Gastrocnemius medialis (tissue), 4 donors: ENCODE results near the gene ACSL6. TPM values are rescaled to one million over a fixed set of nuclear protein-coding genes. Genes with fewer than 3 reads are reported as not detected.

Experiments used
- ATAC-seq, 2 donors: fragments of 150-250 bp; one replicate each; pipeline ENCODE4 v1.9.1; 2016
- DNase-seq, 2 donors: peaks; one replicate each; pipeline ENCODE4 v3.0.0-alpha.2; 2019
- H3K27ac ChIP-seq, 4 donors: fragments of 200-600 bp; sonication (generic); 1 replicate in 1 of 4; 2 replicates in 3 of 4; pipeline ENCODE4 v1.5.1; 2016 to 2018; ENCODE audit warnings: mild to moderate bottlenecking in 2 of 4, moderate library complexity in 1 of 4
- H3K27me3 ChIP-seq, 3 donors: fragments of 200-600 bp; sonication (generic) in 2 of 3; 1 replicate in 1 of 3; 2 replicates in 2 of 3; pipeline versions ENCODE4 v1.5.1 to v1.6.0; 2016 to 2019; ENCODE audit warnings: mild to moderate bottlenecking in 1 of 3, moderate library complexity in 1 of 3
- H3K36me3 ChIP-seq, 2 donors: fragments of 200-600 bp; sonication (generic) in 1 of 2; one replicate each; pipeline ENCODE4 v1.5.1; 2017 to 2018
- H3K4me1 ChIP-seq, 2 donors: fragments of 200-600 bp; sonication (generic) in 1 of 2; one replicate each; pipeline ENCODE4 v1.5.1; 2016 to 2017; ENCODE audit warnings: mild to moderate bottlenecking in 2 of 2
- H3K4me3 ChIP-seq, 4 donors: fragments of 200-600 bp; sonication (generic) in 3 of 4; 1 replicate in 1 of 4; 2 replicates in 3 of 4; pipeline ENCODE4 v1.5.1; 2016 to 2019; ENCODE audit warnings: mild to moderate bottlenecking in 2 of 4
- H3K9me3 ChIP-seq, 3 donors: fragments of 200-600 bp; sonication (generic) in 2 of 3; 1 replicate in 1 of 3; 2 replicates in 2 of 3; pipeline ENCODE4 v1.5.1; 2016 to 2019
- CTCF ChIP-seq, 5 experiments: fragments of 450-650 bp in 3 of 5; fragments of 200-600 bp in 2 of 5; sonication (generic) in 2 of 5; IDR thresholded peaks in 4 of 5; conservative IDR thresholded peaks in 1 of 5; 1 replicate in 4 of 5; 2 replicates in 1 of 5; pipeline ENCODE4 v1.5.1; 2016 to 2019; ENCODE audit warnings: antibody characterized with exemption in 5 of 5, mild to moderate bottlenecking in 3 of 5, moderate library complexity in 3 of 5
- POLR2A ChIP-seq, 2 donors: fragments of 450-650 bp; IDR thresholded peaks; one replicate each; pipeline ENCODE4 v1.6.1; 2017; ENCODE audit warnings: antibody characterized with exemption in 2 of 2, mild to moderate bottlenecking in 2 of 2, moderate library complexity in 2 of 2
- in situ Hi-C, 4 donors: fragments of 200-750 bp; cut with MboI; loops; one replicate each; pipeline versions ENCODE4 v1.15.0 to v1.8.0; 2017; ENCODE audit warnings: low sequenced_read_pairs in 4 of 4
- intact Hi-C: fragments of 100-400 bp; cut with DNase I; formaldehyde crosslinking; loops from one replicate; pipeline ENCODE4 v1.15.1; 2023; ENCODE audit warnings: low total_unique reads
- total RNA-seq, 4 donors: library from RNA; depleted of rRNA; stranded (reverse); fragments of >200 nt; gene quantifications; one replicate each; pipeline versions ENCODE4 v1.1.0 to v1.2.3, GENCODE V29; 2016

The ACSL6 gene
- total RNA-seq, 4 donors from 2014 or later, result 0.29 to 0.71 (median 0.36) TPM

GRCh38 chr5:132058646-132059042 is 47.2 kb upstream of the ACSL6 start:
- TF ChIP-seq POLR2A (IDR thresholded peaks at IDR 0.05) (no peak), CTCF (IDR thresholded peaks at IDR 0.05 in 4 of 5, conservative IDR thresholded peaks at IDR 0.05 in 1 of 5) (no peak)
- Histone ChIP-seq H3K9me3 (no peaks in the 10 kb centered on the region), H3K4me3 (no peak overlapping the region), H3K27me3 (no peaks in the 10 kb centered on the region), H3K27ac (no peak overlapping the region), H3K36me3 (no peaks in the 10 kb centered on the region), H3K4me1 (no peaks in the 10 kb centered on the region)
- intact Hi-C loops, result no loop called here
- ATAC-seq (no peak), DNase-seq (no peak)
- in situ Hi-C loops, result no loop called here

GRCh38 chr5:132057498-132058255 is 46.2 kb upstream of the ACSL6 start:
- H3K4me1 ChIP-seq, result no peaks in the 10 kb centered on the region
- H3K9me3 ChIP-seq, result no peaks in the 10 kb centered on the region
- DNase-seq (no peak), ATAC-seq (no peak)
- H3K27me3 ChIP-seq, result no peaks in the 10 kb centered on the region
- in situ Hi-C loops, result no loop called here
- TF ChIP-seq CTCF (IDR thresholded peaks at IDR 0.05 in 4 of 5, conservative IDR thresholded peaks at IDR 0.05 in 1 of 5), result no peak
- TF ChIP-seq POLR2A (IDR thresholded peaks at IDR 0.05), result no peak
- H3K4me3 ChIP-seq, result no peak overlapping the region
- H3K27ac ChIP-seq, result no peak overlapping the region
- intact Hi-C loops, result no loop called here
- H3K36me3 ChIP-seq, result no peaks in the 10 kb centered on the region

GRCh38 chr5:132056610-132057497 is 45.4 kb upstream of the ACSL6 start:
- no peak overlapping the region for H3K4me3 ChIP-seq
- H3K27ac ChIP-seq, result no peak overlapping the region
- intact Hi-C loops (no loop called here), in situ Hi-C loops (no loop called here)
- DNase-seq, result no peak
- ATAC-seq, result no peak
- TF ChIP-seq CTCF (IDR thresholded peaks at IDR 0.05 in 4 of 5, conservative IDR thresholded peaks at IDR 0.05 in 1 of 5) (no peak), POLR2A (IDR thresholded peaks at IDR 0.05) (no peak)
- no peaks in the 10 kb centered on the region for H3K4me1 ChIP-seq
- no peaks in the 10 kb centered on the region for H3K36me3 ChIP-seq
- H3K9me3 ChIP-seq, result no peaks in the 10 kb centered on the region
- no peaks in the 10 kb centered on the region for H3K27me3 ChIP-seq

- peaks cover 0 to 1% (median 0%) of the 10 kb centered on the region in 3 donors for H3K27me3 ChIP-seq
- no peak overlapping the region for H3K4me3 ChIP-seq
- no peaks in the 10 kb centered on the region for H3K9me3 ChIP-seq
- in situ Hi-C loops (no loop called here), intact Hi-C loops (no loop called here)
- DNase-seq, result no peak
- no peaks in the 10 kb centered on the region for H3K4me1 ChIP-seq
- TF ChIP-seq POLR2A (IDR thresholded peaks at IDR 0.05), result no peak
- no peak for TF ChIP-seq CTCF (IDR thresholded peaks at IDR 0.05 in 4 of 5, conservative IDR thresholded peaks at IDR 0.05 in 1 of 5)
- H3K36me3 ChIP-seq, result no peaks in the 10 kb centered on the region
- no peak overlapping the region for H3K27ac ChIP-seq
- no peak for ATAC-seq
Measured at GRCh38 chr5:132055808-132056609, 44.6 kb upstream of the ACSL6 start.
